H1 (cell line): ENCODE measurements around the gene ORAI1. TPM values are rescaled to one million over a fixed set of nuclear protein-coding genes. Genes with fewer than 3 reads are reported as not detected.

Source experiments
- CTCF ChIA-PET: fragments of 300-600 bp; sonication (Branson Sonifier 250); formaldehyde crosslinking; loops from one replicate; lab custom pipeline; 2021; ENCODE audit not compliant: partially characterized antibody; lab: Charles Lee
- POLR2A ChIA-PET: fragments of 300-600 bp; sonication (Branson Sonifier 250); formaldehyde crosslinking; loops from one replicate; lab custom pipeline; 2021; ENCODE audit warnings: inconsistent platforms; ENCODE audit not compliant: partially characterized antibody; lab: Charles Lee
- DNase-seq, 2 experiments: peaks; one replicate each; pipeline versions ENCODE4 v3.0.0 to v3.0.0-alpha.2; 2010 to 2022; ENCODE audit warnings: low spot score in 2 of 2, low read depth in 1 of 2, mixed read lengths in 1 of 2
- FAIRE-seq: peaks from 2 replicates; lab custom pipeline; 2011; peaks lifted over from hg19 to GRCh38; lab: Jason Lieb, UNC
- H2AFZ ChIP-seq: 2 replicates; pipeline ENCODE4 v1.8.1; 2012; ENCODE audit warnings: low read length, inconsistent platforms
- H2AK5ac ChIP-seq: 2 replicates; pipeline ENCODE4 v1.6.1; 2013; ENCODE audit warnings: low read depth, low read length
- H2BK120ac ChIP-seq: replicated peaks from 2 replicates; pipeline ENCODE3; 2013; ENCODE audit warnings: low read depth, low read length, inconsistent platforms
- H2BK12ac ChIP-seq: 2 replicates; pipeline ENCODE4 v1.6.1; 2013; ENCODE audit warnings: low read depth, low read length
- H2BK15ac ChIP-seq: 2 replicates; pipeline ENCODE4 v1.6.1; 2013; ENCODE audit warnings: low read length
- H2BK20ac ChIP-seq: 2 replicates; pipeline ENCODE4 v1.6.1; 2013; ENCODE audit warnings: low read length
- H2BK5ac ChIP-seq: 2 replicates; pipeline ENCODE4 v1.6.1; 2013; ENCODE audit warnings: low read depth, low read length
- H3K14ac ChIP-seq: 2 replicates; pipeline ENCODE4 v1.6.1; 2013; ENCODE audit warnings: inconsistent platforms; ENCODE audit not compliant: insufficient read length
- H3K18ac ChIP-seq: 2 replicates; pipeline ENCODE4 v1.6.1; 2013; ENCODE audit warnings: low read length; ENCODE audit errors: extremely low read depth
- H3K23ac ChIP-seq: 2 replicates; pipeline ENCODE4 v1.6.1; 2013; ENCODE audit warnings: inconsistent platforms; ENCODE audit not compliant: insufficient read length
- H3K23me2 ChIP-seq: 2 replicates; pipeline ENCODE4 v1.6.1; 2013; ENCODE audit warnings: low read depth, low read length
- H3K27ac ChIP-seq: 2 replicates; pipeline ENCODE4 v1.6.1; 2011; ENCODE audit warnings: low read depth, low read length, inconsistent platforms
- H3K27me3 ChIP-seq, 4 experiments: replicated peaks in 1 of 4; 1 replicate in 1 of 4; 2 replicates in 3 of 4; pipeline versions ENCODE4 v1.6.1 to v1.8.1; 2011 to 2013; ENCODE audit warnings: low read length in 3 of 4, mild to moderate bottlenecking in 3 of 4, inconsistent platforms in 2 of 4, mixed read lengths in 2 of 4, moderate library complexity in 1 of 4; ENCODE audit not compliant: control insufficient read depth in 3 of 4, insufficient read depth in 3 of 4; ENCODE audit errors: extremely low read depth in 1 of 4
- H3K36me3 ChIP-seq, 4 experiments: 2 replicates each; pipeline versions ENCODE4 v1.6.1 to v1.8.1; 2011 to 2013; ENCODE audit warnings: mild to moderate bottlenecking in 4 of 4, low read length in 3 of 4, moderate library complexity in 2 of 4, control low read depth in 1 of 4, inconsistent platforms in 1 of 4; ENCODE audit not compliant: insufficient read depth in 4 of 4, control insufficient read depth in 2 of 4
- H3K4ac ChIP-seq: replicated peaks from 2 replicates; pipeline ENCODE3; 2013; ENCODE audit warnings: low read length, low read depth, mixed read lengths, inconsistent platforms; ENCODE audit not compliant: insufficient read length
- H3K4me1 ChIP-seq, 4 experiments: replicated peaks in 1 of 4; 1 replicate in 1 of 4; 2 replicates in 3 of 4; pipeline versions ENCODE4 v1.6.1 to v1.8.1; 2011 to 2013; ENCODE audit warnings: low read length in 3 of 4, inconsistent platforms in 2 of 4, mixed read lengths in 1 of 4; ENCODE audit not compliant: insufficient read depth in 4 of 4, control insufficient read depth in 3 of 4
- H3K4me2 ChIP-seq, 2 experiments: 2 replicates each; pipeline versions ENCODE4 v1.6.1 to v1.8.1; 2011 to 2013; ENCODE audit warnings: low read depth in 2 of 2, low read length in 2 of 2, control low read depth in 1 of 2, inconsistent platforms in 1 of 2, mild to moderate bottlenecking in 1 of 2; ENCODE audit not compliant: insufficient read depth in 1 of 2
- H3K4me3 ChIP-seq, 4 experiments: fragments of 200-600, 300-600 bp in 1 of 4; sonication (generic), shearing (Covaris generic), sonication (Bioruptor Twin) in 1 of 4; 2 replicates each; pipeline versions ENCODE4 v1.5.1 to v1.8.1; 2011 to 2016; ENCODE audit warnings: low read length in 4 of 4, low read depth in 3 of 4, control low read depth in 2 of 4, inconsistent platforms in 2 of 4, mild to moderate bottlenecking in 2 of 4, mixed read lengths in 1 of 4, moderate library complexity in 1 of 4; ENCODE audit not compliant: insufficient read depth in 2 of 4; ENCODE audit errors: extremely low read depth in 1 of 4
- H3K56ac ChIP-seq: replicated peaks from 2 replicates; pipeline ENCODE3; 2013; ENCODE audit warnings: low read depth, mild to moderate bottlenecking, mixed read lengths, low read length, inconsistent platforms; ENCODE audit not compliant: insufficient read length
- H3K79me1 ChIP-seq: 2 replicates; pipeline ENCODE4 v1.6.1; 2013; ENCODE audit warnings: low read depth, low read length, control low read depth
- H3K79me2 ChIP-seq, 2 experiments: 2 replicates each; pipeline versions ENCODE4 v1.6.1 to v1.8.1; 2012 to 2013; ENCODE audit warnings: low read length in 2 of 2, mild to moderate bottlenecking in 2 of 2, inconsistent platforms in 1 of 2; ENCODE audit not compliant: insufficient read depth in 2 of 2, control insufficient read depth in 1 of 2
- H3K9ac ChIP-seq, 4 experiments: replicated peaks in 1 of 4; 1 replicate in 1 of 4; 2 replicates in 3 of 4; pipeline versions ENCODE4 v1.6.1 to v1.8.1; 2011 to 2013; ENCODE audit warnings: low read depth in 3 of 4, low read length in 3 of 4, control low read depth in 2 of 4, mild to moderate bottlenecking in 2 of 4, moderate library complexity in 2 of 4, inconsistent platforms in 1 of 4; ENCODE audit errors: extremely low read depth in 1 of 4
- H3K9me3 ChIP-seq, 2 experiments: 2 replicates each; pipeline versions ENCODE4 v1.6.1 to v1.8.1; 2012 to 2013; ENCODE audit warnings: mild to moderate bottlenecking in 2 of 2, moderate library complexity in 2 of 2, control low read depth in 1 of 2, inconsistent platforms in 1 of 2, low read depth in 1 of 2, low read length in 1 of 2, mixed read lengths in 1 of 2; ENCODE audit not compliant: insufficient read depth in 2 of 2
- H4K20me1 ChIP-seq, 2 experiments: replicated peaks in 1 of 2; 2 replicates each; pipeline versions ENCODE3 to v1.8.1; 2011 to 2013; ENCODE audit warnings: inconsistent platforms in 2 of 2, low read length in 2 of 2, mild to moderate bottlenecking in 1 of 2; ENCODE audit not compliant: insufficient read depth in 2 of 2, control insufficient read depth in 1 of 2
- H4K5ac ChIP-seq: 2 replicates; pipeline ENCODE4 v1.6.1; 2013; ENCODE audit warnings: low read length, low read depth, mixed read lengths, inconsistent platforms; ENCODE audit not compliant: insufficient read length
- H4K8ac ChIP-seq: 2 replicates; pipeline ENCODE4 v1.8.0; 2013; ENCODE audit warnings: mild to moderate bottlenecking, moderate library complexity, low read length, inconsistent platforms; ENCODE audit not compliant: insufficient read depth; ENCODE audit errors: extremely low read depth
- H4K91ac ChIP-seq: replicated peaks from 2 replicates; pipeline ENCODE3; 2013; ENCODE audit warnings: low read length, mixed read lengths, inconsistent platforms; ENCODE audit not compliant: insufficient read length
- BCL11A ChIP-seq, 2 experiments: IDR thresholded peaks; one replicate each; pipeline ENCODE4 v1.6.1; 2011; ENCODE audit warnings: low read depth in 2 of 2, low read length in 2 of 2, mild to moderate bottlenecking in 2 of 2
- CBX8 ChIP-seq: fragments of 300-800, 300-1000 bp; sonication (generic); IDR thresholded peaks from 2 replicates; pipeline ENCODE4 v1.7.1; 2016; ENCODE audit warnings: low read depth, low read length, borderline replicate concordance
- EGR1 ChIP-seq: IDR thresholded peaks from 2 replicates; pipeline ENCODE4 v1.6.1; 2011; ENCODE audit warnings: low read depth, low read length, borderline replicate concordance
- WGBS, 2 experiments: shearing (Covaris generic) in 1 of 2; methylation state at CpG; one replicate each; pipeline versions ENCODE4 v1.1.6 to v1.1.7; 2013 to 2015; ENCODE audit warnings: low lambda C conversion rate in 2 of 2, mixed read lengths in 2 of 2, inconsistent platforms in 1 of 2, low coverage in 1 of 2, missing lambda C conversion rate in 1 of 2; ENCODE audit not compliant: insufficient replicate concordance in 2 of 2, insufficient coverage in 1 of 2, insufficient read length in 1 of 2; ENCODE audit errors: extremely low coverage in 1 of 2, missing lambda C conversion rate in 1 of 2; 5-methylcytosine and 5-hydroxymethylcytosine counted together
- polyA plus RNA-seq, 7 experiments: library from polyadenylated mRNA; depleted of rRNA in 3 of 7; stranded (reverse) in 5 of 7; unstranded in 2 of 7; fragments of >200 nt in 5 of 7; fragments of 200-250 nt in 2 of 7; gene quantifications; 1 replicate in 5 of 7; 2 replicates in 1 of 7; 4 replicates in 1 of 7; pipeline versions ENCODE4 v1.2.1 to v1.2.3, GENCODE V29; 2011 to 2013; ENCODE audit warnings: missing spikeins in 2 of 7, mixed read lengths in 2 of 7
- total RNA-seq: library from RNA; stranded (reverse); fragmentation: NEBNext Ultra II Directional; extraction: Animal tissue kit (Norgen Biotek cat#: 25700); gene quantifications from 2 replicates; pipeline ENCODE4 v1.2.1, GENCODE V29; 2021

ORAI1 gene
- total and polyA plus RNA-seq, 2 of the 8 experiments (the other 6 are each of a cell fraction or from before 2014, with no cell fraction given) = 29.9 to 71.5 TPM

DNA sequence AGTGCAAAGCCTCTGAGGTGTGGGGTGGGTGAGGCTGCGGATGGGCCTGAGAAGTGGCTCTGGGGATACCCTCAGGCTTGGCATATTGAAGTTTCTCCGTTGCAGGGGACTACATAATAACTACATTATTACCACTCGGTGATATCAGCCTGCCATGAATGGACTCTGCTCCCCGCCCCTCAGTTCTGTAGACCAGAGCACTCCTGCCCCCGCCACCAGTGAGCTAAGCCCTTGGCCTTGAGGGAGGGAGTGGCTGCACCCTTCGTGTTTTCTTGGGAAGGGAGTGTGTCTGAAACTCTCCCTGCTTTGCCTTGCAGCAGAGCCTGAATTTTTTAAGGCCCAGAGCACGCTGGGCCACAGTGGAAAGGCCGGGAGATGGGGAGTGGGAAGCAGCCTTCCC, 1.7 kb downstream of the ORAI1 start:
- H3K9ac ChIP-seq = no peak overlapping the region
- TF ChIP-seq EGR1 = no peak
- no peak for TF ChIP-seq BCL11A (IDR thresholded peaks at IDR 0.05; ENCODE audit: low read depth in 2 of 2, low read length in 2 of 2)
- TF ChIP-seq CBX8 = no peak

More for the DNA sequence above, 1.7 kb downstream of the ORAI1 start:
- 0 out of 2 replicates have a peak overlapping the region, but pooled peaks have one; percentile 31 for H2BK15ac ChIP-seq
- H3K9me3 ChIP-seq = no peaks in the 10 kb centered on the region
- H3K4me2 ChIP-seq = peak overlapping the region; percentile 85 to 91
- H3K27ac ChIP-seq = no peak overlapping the region
- FAIRE-seq (no peak), DNase-seq (no peak)
- H2BK5ac ChIP-seq = 0 out of 2 replicates have a peak overlapping the region, but pooled peaks have one; percentile 75
- peaks cover 11% of the 10 kb centered on the region; the same call in 1 of the 2 replicates for H3K23me2 ChIP-seq
- no peaks in the 10 kb centered on the region; a peak in 1 of 8 replicates for H3K36me3 ChIP-seq
- ChIA-PET POLR2A (interaction anchor here (0.9 to 15.7 kb wide), 15 partner anchors 8 to 85 kb away, joined by 3 to 374 read pairs (median 7); partner anchors contain the start of genes KDM2B and MORN3), CTCF (interaction anchor here (0.8 to 7.1 kb wide), 20 partner anchors 9 to 168 kb away, joined by 3 to 50 read pairs (median 4); partner anchors contain the start of gene MORN3)
- H2AK5ac ChIP-seq = no peak overlapping the region; the same call in 1 of the 2 replicates
- no peak overlapping the region for H2BK20ac ChIP-seq
- H3K56ac ChIP-seq = no peak overlapping the region
- H3K79me2 ChIP-seq = peaks cover 5 to 58% of the 10 kb centered on the region in 2 experiments
- peaks cover 14 to 27% (median 16%) of the 10 kb centered on the region in 4 experiments for H3K4me1 ChIP-seq
- H3K79me1 ChIP-seq = peaks cover 22% of the 10 kb centered on the region
- no peak overlapping the region for H4K5ac ChIP-seq
- no peak overlapping the region for H2BK12ac ChIP-seq
- H3K23ac ChIP-seq = no peak overlapping the region
- no peak overlapping the region for H4K91ac ChIP-seq
- no peaks in the 10 kb centered on the region for H3K27me3 ChIP-seq
- WGBS, 2 experiments = 74% methylated on average over 8 of the region's 8 CpGs; no CpG with 5 or more reads in 1 of the 2 experiments
- no peak overlapping the region for H3K14ac ChIP-seq
- H4K20me1 ChIP-seq = peaks cover 13 to 16% of the 10 kb centered on the region in 2 experiments
- no peak overlapping the region for H3K18ac ChIP-seq
- peak overlapping the region; percentile 61 to 93 (median 79); a peak in 7 of 8 replicates for H3K4me3 ChIP-seq
- H3K4ac ChIP-seq = no peak overlapping the region
- no peak overlapping the region for H2AFZ ChIP-seq
- H4K8ac ChIP-seq = no peak overlapping the region
- H2BK120ac ChIP-seq = no peak overlapping the region
